ENCODE measurements around the gene RIMBP2.

DNA sequence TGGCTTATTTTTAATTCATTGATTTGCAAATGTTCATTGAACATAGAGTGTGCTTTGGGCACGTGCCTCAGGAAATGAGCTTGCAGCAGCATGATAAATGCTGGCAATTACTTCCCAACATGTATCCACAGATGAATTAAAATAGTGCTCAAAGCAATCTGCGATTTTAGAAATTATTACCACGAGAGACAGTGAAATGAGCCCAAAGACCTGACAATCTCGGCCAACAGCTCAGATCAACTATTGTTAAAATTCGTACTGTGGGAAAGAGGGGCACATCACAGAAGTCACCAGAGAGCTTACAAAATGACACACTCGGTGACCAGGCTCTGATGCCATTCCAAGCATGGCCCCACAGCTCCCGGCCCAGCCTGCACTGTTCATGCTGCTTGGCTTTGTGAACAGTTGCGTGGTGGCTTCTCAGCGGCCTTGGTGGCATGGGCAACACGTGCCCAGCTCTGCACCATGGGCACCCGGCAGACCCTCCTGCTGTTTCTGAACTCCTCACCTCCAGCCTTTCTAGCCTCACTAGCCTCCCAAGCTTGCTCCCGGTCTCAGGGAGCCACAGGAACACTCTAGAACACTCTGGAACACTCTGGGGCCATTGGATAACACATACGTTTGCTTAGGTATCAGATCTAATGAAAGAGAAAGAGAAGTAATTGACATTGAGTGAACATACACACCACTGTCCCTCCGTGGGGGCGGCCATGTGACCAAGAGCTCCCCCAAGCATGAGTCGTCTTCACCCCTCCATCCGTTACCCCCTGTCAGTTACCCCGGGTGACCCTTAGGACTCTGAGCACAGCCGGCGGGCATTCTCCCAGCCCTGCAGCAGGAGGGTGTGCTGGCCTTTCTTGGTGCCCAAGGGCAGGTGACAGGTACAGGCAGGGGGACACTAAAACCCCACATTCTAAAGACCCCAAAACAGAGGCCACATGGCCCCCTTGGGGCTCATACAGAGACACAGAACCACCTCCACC is 28.0 kb downstream of the RIMBP2 start:
- TF ChIP-seq, protein P1, sequence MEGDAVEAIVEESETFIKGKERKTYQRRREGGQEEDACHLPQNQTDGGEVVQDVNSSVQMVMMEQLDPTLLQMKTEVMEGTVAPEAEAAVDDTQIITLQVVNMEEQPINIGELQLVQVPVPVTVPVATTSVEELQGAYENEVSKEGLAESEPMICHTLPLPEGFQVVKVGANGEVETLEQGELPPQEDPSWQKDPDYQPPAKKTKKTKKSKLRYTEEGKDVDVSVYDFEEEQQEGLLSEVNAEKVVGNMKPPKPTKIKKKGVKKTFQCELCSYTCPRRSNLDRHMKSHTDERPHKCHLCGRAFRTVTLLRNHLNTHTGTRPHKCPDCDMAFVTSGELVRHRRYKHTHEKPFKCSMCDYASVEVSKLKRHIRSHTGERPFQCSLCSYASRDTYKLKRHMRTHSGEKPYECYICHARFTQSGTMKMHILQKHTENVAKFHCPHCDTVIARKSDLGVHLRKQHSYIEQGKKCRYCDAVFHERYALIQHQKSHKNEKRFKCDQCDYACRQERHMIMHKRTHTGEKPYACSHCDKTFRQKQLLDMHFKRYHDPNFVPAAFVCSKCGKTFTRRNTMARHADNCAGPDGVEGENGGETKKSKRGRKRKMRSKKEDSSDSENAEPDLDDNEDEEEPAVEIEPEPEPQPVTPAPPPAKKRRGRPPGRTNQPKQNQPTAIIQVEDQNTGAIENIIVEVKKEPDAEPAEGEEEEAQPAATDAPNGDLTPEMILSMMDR (conservative IDR thresholded peaks at IDR 0.05 in 1 of 2, IDR thresholded peaks at IDR 0.05 in 1 of 2; ENCODE audit: extremely low read depth in 1 of 2, insufficient read depth in 1 of 2, low read depth in 1 of 2, low read length in 2 of 2) = no peak
- no peak for TF ChIP-seq EZH2 (IDR thresholded peaks at IDR 0.05; ENCODE audit: borderline replicate concordance, low read length)
